ENCODE data around the gene HYAL2.

The HYAL2 gene, protein sequence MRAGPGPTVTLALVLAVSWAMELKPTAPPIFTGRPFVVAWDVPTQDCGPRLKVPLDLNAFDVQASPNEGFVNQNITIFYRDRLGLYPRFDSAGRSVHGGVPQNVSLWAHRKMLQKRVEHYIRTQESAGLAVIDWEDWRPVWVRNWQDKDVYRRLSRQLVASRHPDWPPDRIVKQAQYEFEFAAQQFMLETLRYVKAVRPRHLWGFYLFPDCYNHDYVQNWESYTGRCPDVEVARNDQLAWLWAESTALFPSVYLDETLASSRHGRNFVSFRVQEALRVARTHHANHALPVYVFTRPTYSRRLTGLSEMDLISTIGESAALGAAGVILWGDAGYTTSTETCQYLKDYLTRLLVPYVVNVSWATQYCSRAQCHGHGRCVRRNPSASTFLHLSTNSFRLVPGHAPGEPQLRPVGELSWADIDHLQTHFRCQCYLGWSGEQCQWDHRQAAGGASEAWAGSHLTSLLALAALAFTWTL

DNA sequence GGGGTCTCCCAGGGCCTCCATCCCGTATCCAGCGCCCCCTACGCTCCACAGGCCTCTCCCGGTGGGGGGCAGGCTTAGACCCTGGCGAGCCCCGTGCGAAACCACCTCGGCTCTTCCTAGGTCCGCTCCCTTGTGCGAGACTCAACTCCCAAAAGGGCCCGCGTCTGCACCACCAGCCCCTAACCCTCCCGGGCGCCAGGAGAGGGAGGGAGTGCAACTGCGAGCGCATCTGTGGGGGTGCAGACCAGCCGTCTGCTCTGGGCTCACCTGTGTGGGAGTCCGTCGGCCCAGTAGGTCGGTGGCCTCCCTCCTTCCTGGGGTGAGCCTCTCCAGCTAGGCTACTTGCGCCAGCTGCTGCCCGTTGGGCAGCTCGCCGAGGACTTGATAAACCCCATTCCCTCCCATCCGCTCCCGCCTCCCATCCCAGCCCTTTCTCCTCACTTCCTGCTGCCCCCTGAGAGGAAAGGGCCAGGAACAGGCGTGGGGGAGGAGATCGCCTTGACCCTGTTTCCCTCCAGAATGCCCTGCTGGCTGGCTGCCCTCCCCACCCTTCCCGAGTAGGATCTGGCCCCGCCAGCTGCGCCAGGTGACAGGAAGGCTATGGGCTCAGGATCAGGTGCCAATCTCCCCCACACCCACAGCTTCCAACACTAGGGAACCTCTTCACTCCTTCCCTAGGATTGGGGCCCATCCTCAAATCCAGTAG lies at the start of gene HYAL2:
Gene HYAL2 (minus strand): TSS at position 360 of the 706 bp plus-strand sequence. CDS start 2,256 bp downstream, outside the sequence.
- DNase-seq (ENCODE audit: low read depth in 2 of 2) = no peak

DNA sequence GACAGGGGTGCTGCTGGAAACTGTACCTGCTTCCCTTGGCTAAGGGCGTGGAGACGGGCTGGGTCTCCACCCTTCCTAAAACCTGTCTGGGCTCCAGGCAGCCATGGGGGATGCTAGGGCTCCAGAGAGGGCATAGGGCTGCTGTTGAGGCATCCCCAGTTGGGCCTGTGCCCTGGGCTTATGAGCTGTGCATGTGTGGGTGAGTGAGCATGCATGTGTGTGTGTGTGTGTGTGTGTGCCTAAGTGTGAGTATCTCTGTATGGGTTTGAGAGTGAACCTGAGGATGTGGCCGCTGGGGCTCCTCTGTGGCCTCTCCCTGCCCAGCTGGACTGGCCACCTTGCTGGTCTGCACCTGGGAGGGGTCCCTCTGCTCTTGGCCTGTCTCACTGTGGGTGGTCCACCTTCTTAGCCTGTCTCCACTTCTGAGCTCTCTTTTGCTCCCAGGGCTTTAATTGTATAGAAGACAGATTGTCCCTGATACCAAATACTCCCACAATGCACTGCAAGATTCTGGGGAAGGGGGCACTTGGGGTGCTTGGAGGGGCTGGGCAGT lies 48.7 kb upstream of the HYAL2 start:
- DNase-seq (ENCODE audit: low read depth in 2 of 2) = no peak

DNA sequence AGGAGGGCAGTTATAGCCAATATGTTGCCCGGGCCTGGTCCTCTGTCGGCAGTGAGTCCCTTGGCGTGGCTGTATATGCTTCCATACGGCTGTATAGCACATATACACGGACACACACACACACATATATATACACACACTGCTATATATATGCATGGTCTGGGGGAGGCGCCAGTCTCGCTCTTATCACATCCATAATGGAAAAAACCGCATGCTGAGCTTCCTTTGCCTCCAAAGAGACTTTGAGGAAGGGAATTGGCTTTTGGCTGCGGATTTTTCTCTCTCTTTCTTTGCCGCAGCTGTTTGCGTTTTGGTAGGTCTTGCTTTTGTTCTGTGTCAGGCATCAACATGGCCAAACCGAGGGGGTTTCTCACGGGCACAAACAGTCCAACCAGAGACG lies 48.0 kb upstream of the HYAL2 start:
- DNase-seq (ENCODE audit: low read depth in 2 of 2) = no peak

DNA sequence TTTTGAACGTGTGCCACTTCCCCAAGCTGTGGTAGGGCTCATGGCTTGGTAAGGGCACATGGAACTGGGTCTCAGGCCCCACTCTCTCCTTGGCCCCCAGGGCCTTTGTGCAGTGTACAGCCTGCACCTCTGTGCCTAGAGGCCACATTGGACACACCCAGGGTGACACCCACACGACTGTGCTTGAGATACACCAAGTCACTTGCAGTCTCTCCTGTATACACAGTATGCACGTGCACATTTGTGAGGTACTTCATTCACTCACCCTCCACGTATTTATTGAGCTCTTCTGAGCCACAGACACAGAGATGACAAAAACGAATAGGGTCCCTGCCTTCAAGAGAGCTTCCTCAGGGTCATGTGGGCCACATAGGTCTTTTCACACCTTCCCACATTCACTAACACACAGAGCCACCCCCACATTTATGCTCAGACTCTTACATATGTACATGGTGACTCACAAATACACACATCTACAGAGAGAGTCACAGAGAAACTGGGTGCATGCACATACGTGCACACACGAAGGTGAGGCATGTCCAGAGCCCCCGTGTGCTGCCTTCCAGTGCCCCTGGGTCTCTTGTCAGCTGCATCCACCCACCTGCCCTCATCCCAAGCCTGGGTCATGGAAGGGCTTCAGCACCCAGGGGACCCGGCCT lies 46.6 kb upstream of the HYAL2 start:
- no peak for DNase-seq (ENCODE audit: low read depth in 2 of 2)

DNA sequence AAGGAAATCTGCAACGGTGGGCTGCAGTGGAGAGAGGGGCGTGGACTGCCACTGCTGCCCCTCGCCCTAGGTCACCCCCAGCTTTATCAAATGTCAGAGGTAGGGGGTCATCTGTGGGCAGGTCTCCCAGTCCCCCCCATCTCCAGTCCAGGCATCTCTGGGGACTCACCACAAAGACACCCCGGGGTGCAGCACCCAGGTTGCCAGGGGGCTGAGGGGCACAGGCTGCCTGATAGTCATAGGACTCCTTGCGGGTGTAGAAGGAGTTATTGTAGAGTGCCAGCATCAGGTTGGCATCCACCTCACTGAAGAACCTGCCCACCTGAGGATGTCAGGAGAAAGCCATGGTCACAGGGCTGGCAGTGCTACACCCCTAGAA lies 43.3 kb upstream of the HYAL2 start:
- DNase-seq (ENCODE audit: low read depth in 2 of 2) = no peak

DNA sequence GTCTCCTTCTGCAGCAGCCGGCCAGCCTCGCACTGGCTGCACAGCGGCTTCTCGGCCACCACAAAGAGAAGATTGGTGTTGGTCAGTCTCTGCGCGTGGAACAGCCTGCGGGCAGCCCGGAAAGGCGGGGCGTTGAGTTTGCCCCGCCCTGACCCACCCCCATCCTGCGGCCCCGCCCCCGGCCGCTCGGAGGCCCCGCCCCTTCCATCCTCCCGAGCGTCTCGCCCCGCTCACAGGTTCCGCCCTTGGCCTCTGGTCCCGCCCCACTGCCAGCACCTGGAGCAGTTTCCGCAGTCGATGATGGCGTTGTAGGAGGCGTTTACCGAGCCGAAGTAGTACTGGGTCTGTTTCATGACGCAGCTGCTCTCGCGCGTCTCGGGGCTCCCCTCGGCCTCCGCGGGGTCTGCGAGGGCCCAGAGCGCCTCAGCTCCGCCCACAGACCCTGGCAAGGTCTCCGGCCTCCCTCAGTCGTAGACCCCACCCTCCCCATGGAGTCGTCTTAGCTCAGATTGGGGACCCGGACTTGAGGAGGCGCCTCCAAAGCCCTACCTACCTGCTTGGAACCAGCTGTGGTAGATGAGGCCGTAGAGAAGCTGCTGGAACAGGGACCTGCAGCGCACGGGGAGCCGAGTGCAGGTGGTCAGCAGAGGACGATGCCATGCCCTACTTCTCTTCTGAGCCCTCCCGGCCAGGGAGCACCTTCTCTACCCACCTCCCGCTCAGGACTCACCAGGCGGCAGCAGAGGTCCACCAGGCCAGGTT lies 42.7 kb upstream of the HYAL2 start:
- peak; percentile 92 for DNase-seq (ENCODE audit: low read depth in 2 of 2)

DNA sequence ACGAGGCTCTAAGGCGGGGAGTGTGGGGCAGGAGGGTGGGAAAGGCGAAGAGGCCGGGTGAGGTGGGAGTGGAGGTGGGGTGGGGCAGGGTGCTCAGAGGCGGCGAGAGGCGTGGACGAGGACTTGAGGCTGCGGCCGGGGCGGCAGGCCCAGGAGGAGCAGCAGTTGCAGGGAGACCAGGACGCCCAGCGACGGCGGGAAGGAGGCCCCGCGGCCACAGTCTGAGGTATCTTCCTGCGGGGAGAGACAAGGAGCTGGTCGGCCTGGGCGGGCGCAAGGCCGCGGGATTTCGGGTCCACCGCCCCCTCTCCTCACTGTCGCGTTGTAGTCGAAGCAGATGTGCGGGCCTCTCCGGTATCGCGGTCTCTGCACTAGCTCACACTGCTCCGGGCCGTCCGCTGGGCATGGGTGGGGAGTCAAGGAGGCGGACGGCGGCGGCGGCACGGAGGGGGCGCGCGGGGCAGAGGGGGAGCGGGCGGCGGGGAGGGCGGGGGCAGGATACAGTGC lies 42.1 kb upstream of the HYAL2 start:
- DNase-seq (ENCODE audit: low read depth in 2 of 2) = no peak

DNA sequence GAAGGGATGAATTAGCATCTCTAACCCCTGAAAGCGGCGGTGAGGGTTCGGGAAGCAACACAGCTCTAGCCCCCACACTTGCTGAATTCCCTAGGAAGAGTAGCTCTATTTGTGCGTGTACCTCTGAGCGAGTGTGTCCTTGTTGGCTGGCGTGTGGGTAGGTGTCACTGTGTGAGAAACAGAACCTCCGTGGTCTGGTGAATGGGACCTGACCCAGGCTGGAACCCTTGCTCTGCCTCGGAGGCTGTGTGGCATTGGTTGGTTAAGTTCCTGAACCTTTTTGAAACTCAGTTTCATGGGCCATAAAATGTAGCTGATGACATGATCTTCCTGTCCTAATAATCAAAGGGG lies 37.2 kb upstream of the HYAL2 start:
- no peak for DNase-seq (ENCODE audit: low read depth in 2 of 2)

DNA sequence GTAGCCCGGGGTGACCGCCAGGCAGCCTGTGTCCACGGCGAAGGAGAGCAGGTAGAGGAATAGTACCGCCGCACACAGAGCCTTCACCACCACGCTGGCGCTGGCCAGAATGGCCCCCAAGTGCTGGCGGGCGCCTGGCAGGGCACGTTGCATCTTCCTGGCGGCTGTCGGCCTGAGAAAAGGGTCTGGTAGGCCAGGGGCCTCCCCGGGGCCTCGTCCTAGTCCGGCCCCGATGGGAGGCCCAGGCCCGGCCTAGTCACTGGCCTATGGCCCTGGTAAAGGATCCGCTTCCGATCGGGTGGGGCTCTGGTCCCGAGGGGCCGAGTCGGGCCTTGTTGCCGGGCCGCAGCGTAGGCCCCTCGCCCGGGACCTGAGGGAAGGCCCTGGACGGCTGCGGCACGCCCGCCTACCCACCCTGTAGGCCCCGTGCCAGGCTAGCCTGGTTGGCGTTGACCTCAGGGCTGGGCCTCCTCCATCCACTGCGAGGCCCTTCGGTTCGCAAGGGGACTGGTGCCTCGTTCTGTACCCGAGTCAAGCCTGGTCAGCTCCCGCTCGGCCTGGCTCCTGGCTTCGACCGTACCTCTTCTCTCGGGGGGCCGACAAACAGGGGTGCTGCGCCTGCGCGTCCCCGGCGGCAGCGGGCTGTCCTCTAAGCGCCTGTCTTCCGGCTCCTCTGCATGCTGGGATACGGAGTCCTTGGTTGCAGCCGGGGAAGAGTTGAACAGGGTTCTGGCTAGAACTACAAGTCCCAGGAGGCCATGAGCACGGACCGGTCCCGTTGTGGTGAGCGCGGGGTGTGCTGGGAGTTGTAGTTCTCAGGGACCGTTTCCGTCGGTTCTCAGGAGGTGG lies 36.6 kb upstream of the HYAL2 start, which contains the start of gene TMEM115:
Gene TMEM115 (minus strand): TSS at position 611 of the 849 bp plus-strand sequence. CDS start 458 bp downstream, at position 153.
- DNase-seq (ENCODE audit: low read depth in 2 of 2) = peak; percentile 86 to 94

DNA sequence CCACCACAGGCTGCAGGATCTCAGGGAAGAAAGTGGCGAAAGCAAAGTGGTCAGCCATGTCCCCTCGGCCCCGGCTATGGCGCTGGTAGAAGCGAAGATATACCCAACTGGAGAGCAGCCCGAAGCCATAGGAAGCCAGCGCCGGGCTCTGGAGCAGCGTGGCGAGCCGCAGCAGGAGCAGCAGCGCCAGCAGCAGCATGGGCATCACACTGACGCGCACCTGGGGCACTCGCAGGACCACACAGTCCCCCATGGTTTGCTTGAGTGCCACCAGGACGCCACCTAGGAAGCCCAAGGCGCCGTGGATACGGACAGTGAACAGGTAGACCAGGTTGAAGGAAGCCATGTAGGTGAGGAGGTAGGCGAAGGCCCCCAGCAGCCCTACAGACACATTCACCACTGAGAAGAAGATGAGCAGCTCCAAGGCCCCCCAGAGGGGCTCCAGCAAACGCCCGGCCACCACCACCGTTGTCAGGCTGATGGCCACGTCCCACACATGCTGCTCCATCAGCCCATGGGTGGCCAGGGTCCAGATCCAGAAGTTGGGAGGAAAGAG lies 35.9 kb upstream of the HYAL2 start:
- DNase-seq (ENCODE audit: low read depth in 2 of 2) = no peak

DNA sequence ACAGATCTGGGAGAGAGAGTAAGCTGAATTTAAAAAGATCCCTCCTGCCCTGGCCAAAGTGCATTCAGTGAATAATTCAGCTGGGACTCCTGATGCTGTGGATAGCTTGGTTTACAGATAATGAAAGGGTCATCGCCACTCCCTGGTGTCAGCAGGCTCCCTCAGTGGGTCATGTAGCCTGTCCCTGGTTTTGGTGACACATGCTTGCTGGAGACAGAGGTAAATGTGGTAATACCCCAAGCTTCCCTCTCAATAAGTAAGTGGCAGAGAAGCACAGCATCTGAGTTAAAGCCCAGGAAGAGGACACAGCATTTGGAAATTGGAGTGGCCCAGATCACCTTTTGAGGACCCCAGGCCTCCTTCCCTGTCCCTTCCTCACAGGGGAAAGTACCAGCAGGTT lies 34.9 kb upstream of the HYAL2 start:
- no peak for DNase-seq (ENCODE audit: low read depth in 2 of 2)

DNA sequence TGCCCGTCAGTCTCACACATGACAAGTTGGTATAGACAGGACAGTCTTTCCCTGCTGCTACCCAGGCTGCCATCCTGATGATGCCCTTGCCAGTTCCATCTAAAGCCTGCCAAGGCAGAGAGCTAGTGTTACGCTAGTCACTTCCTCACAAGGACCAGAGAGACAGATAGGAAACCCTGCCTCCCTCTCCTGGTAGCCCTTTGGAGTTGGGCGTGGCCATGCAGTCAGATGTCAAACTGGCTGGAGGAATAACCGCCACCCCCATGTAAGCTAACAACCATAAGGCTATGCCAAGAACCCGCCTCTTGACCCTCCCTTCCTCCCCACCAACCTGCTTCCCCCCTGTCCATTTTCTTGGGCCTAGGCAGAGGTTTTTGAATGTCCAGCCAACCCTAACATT lies 34.0 kb upstream of the HYAL2 start:
- no peak for DNase-seq (ENCODE audit: low read depth in 2 of 2)

DNA sequence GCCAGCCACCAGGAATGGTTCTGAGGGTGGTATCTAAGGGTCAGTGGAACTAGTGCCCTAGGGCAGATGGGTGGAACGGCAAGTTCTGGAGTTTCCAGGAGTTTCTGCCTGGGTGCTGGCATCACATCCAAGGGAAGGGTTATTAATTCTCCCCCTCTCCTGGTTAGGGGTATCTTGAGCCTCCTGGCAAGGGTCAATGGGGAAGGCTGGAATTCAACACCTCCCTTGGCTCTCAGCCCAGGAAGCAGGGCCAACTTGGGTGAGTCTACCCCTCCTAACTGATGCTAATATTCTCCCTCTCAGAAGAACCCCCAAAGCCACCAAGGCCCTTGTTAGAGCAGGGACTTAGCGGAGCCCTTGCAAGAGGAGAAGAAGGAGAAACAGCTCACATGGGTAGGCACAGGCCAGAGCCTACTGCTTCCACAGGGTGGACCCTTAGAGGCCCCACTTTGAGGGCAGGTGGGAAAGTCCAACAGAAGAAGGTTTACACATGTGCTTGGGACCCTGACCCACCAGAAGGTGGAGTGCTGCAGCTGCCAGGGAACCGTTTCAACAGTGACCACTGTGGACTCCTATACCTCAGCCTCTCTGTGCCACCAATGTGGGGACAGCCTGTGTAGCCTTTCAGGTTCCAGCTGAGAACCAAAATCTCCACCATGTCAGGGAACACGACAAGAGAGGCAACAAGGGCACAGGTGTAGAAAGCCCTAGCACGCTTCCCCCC lies 33.4 kb upstream of the HYAL2 start:
- DNase-seq (ENCODE audit: low read depth in 2 of 2) = no peak

DNA sequence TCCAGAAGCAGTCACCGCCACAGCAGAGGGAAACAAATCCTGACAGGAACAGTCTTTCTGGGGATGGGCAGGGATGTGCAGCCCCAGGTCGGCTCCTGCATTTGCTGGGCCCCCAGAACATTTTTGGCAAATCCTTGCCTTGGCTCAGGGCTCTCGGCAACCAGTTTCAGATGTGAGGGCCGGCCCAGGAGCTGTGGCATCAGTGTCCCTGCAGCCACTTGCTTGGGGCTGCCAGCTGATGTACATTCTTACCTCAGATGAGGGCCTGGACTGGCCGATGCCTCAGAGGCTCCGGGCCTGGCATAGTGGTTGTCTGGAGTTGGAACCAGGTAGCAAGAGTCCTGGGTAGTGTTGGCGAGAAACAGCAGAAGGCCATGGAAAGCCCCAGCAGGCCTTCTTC lies 32.3 kb upstream of the HYAL2 start:
- no peak for DNase-seq (ENCODE audit: low read depth in 2 of 2)

DNA sequence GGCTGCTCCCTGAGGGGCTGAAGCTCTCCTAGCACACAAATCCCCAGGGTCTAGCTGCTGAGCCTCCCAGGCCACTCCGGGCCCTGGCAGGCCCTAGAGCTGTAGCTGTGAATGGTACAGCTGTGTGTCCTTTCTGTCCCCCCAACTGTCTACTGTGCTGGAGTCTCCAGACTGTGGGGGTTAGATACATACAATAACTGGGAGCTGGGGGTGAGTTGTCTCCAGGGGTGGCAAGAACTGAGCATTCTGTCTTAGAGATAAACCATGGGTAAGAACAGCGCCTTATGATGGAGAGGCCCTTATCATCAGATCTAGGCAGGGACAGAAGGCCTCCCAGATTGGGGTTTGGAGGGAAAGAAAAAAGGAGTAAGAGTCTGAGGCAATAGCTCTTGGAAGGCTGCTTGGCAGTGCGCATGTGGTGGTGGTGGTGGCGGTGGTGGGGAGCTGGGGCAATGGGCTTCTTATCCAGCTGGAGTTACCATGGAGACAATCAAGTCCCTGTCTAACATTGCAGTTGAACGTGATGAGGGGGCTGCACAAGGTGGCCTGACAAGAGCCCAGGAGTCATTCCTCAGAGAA lies 31.7 kb upstream of the HYAL2 start:
- DNase-seq (ENCODE audit: low read depth in 2 of 2) = no peak

DNA sequence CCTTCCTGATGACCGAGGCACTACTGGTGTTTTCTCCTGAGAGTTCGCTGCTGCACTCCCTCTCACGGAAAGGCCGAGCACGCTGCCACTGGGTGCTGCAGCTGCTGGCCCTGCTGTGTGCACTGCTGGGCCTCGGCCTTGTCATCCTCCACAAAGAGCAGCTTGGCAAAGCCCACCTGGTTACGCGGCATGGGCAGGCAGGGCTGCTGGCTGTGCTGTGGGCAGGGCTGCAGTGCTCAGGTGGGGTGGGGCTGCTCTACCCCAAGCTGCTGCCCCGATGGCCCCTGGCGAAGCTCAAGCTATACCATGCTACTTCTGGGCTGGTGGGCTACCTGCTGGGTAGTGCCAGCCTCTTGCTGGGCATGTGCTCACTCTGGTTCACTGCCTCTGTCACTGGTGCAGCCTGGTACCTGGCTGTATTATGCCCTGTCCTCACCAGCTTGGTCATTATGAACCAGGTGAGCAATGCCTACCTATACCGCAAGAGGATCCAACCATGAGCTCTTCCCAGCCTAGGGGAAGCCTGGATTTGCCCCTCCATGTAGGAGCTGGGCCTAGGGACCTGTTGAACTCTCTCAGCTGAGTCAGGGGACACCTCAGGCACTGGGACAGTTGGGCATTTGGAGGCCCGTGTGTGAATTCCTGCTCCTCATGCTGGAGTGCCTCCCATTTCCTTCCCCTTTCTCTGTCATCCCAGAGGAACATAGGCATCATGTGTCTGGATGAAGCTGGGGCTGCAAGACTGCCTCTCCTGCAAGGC lies 30.9 kb upstream of the HYAL2 start:
- no peak for DNase-seq (ENCODE audit: low read depth in 2 of 2)

DNA sequence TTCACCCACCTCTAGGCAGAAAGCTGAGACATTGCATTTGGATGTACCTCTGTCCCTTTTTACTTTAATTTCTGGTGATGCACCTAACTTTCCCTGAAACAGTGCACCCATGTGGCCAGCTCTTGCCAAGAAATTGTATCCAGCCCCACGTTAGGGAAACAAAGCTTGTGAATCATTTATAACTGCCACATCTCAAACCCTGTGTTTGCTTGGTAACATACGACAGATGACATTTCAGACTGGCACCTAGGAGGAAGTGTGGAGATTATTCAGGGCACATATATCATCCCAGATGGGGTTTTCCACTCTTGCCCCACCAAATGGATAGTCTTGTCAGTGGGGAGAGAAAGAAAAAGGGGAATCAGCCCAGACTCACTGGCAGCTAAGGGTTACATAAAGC lies 30.2 kb upstream of the HYAL2 start:
- no peak for DNase-seq (ENCODE audit: low read depth in 2 of 2)

DNA sequence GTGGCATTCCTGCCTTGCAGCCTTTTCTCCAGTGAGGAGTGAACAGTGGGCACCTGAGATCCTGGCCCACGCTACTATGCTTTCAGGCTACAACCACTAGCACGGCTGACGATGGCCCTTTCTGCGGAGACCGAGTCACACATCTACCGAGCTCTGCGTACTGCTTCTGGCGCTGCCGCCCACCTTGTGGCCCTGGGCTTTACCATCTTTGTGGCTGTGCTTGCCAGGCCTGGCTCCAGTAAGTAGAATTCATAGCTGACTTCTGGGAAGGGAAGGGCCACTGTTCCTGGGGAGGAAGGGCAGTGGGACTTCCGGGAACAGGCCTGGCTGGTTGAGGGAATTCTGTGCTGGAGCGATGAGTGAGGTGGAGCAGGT lies 28.8 kb upstream of the HYAL2 start:
- DNase-seq (ENCODE audit: low read depth in 2 of 2) = no peak
